ENCODE measurements around the gene RFC2. TPM values are rescaled to one million over a fixed set of nuclear protein-coding genes. Genes with fewer than 3 reads are reported as not detected.

RFC2 gene
- total and polyA plus RNA-seq, 10 of the 15 experiments (the other 5 are each of a cell fraction or from before 2014, with no cell fraction given): 25.8 to 145 (median 90.9) TPM

DNA sequence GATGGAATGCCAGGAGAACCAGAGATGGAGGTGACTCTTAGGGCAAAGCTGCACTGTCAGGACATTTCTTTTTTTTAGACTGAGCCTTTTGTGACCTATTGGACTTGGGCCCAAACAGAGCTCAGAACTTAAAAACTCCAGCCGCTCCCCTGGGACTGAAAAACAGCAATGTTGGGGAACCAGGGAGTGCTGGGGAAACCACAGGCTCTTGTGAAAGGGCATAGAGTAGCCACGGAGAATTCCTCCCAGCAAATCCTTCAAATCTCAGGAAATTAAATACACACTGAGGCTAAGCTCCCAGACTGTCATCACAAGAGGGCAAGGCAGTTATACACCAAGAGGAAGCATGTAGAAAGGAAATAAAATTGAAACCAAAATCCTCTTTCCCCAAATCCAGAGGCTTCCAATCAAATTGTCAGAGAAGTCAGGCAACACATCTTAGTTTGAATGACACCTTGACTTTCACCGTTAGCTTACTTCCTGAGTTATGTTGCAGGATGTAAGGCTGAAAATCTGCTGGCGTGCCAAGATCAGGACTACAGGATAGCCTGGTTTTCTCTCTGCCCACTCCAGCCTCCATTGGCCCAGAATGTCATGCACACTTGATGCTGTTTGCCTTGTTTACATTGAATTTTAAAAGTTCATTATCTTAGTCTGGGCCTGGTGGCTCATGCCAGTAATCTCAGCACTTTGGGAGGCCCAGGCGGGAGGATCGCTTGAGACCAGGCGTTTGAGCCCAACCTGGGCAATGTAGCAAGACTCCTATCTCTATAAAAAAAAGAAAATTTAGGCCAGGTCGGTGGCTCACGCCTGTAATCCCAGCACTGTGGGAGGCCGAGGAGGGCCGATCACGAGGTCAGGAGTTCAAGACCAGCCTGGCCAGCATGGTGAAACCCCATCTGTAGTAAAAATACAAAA is 2.6 kb upstream of the RFC2 start:
- Histone ChIP-seq H3K4me1 (ENCODE audit: control insufficient read depth, insufficient read depth, low read length) (peaks cover 33% of the 10 kb centered on the region), H3K4me3 (no peak overlapping the region), H3K9ac (ENCODE audit: control insufficient read depth, insufficient read depth, low read length) (no peak overlapping the region; the same call in 1 of the 2 replicates), H3K79me2 (ENCODE audit: control insufficient read depth, insufficient read depth, low read length) (peaks cover 24% of the 10 kb centered on the region), H2AFZ (ENCODE audit: control insufficient read depth, low read depth, low read length) (no peak overlapping the region; the same call in 1 of the 2 replicates), H3K9me3 (replicated peaks; ENCODE audit: control insufficient read depth, insufficient read depth, low read length) (no peaks in the 10 kb centered on the region), H3K27me3 (replicated peaks in 1 of 2; ENCODE audit: control insufficient read depth in 2 of 2, insufficient read depth in 2 of 2, low read length in 1 of 2) (no peaks in the 10 kb centered on the region), H4K20me1 (ENCODE audit: control insufficient read depth, insufficient read depth) (no peaks in the 10 kb centered on the region), H3K36me3 (ENCODE audit: control insufficient read depth in 2 of 2, insufficient read depth in 2 of 2, low read length in 1 of 2) (no peaks in the 10 kb centered on the region), H3K27ac (ENCODE audit: control insufficient read depth, insufficient read depth) (peak overlapping the region; percentile 54), H3K4me2 (ENCODE audit: control insufficient read depth, insufficient read depth) (peak overlapping the region; percentile 44)
- FAIRE-seq (peak; percentile 54), ATAC-seq (no peak), DNase-seq (ENCODE audit: low read depth, low spot score) (no peak)
- intact Hi-C loops (cut with micrococcal nuclease; ENCODE audit: unreplicated experiment) (no loop called here), in situ Hi-C loops (cut with MboI) (no loop called here)
- CTCF ChIA-PET: interaction anchor here (0.6 to 2.2 kb wide), 8 partner anchors 9 to 145 kb away, joined by 3 to 11 read pairs (median 6); no protein-coding TSS in a partner anchor
- 66% methylated on average over 12 of the region's 12 CpGs for WGBS (ENCODE audit: insufficient coverage, insufficient replicate concordance, low lambda C conversion rate, missing lambda C conversion rate)
- SMC1A ChIA-PET (ENCODE audit: uncharacterized antibody, unreplicated experiment): interaction anchor here (0.7 to 4.2 kb wide), 19 partner anchors 8 to 687 kb away, joined by 3 to 41 read pairs (median 4); no protein-coding TSS in a partner anchor
- RAD21 ChIA-PET (ENCODE audit: unreplicated experiment): interaction anchor here (0.7 to 3.1 kb wide), 12 partner anchors 12 to 144 kb away, joined by 3 to 20 read pairs (median 4); partner anchors contain the start of gene CLIP2
- POLR2A ChIA-PET: interaction anchor here (0.6 to 2.8 kb wide), 9 partner anchors 12 to 296 kb away, joined by 3 to 17 read pairs (median 4); no protein-coding TSS in a partner anchor
- BruUV-seq (replicated peaks): no TSS peak
- TF ChIP-seq HDAC6 (IDR thresholded peaks at IDR 0.05; ENCODE audit: unreplicated experiment): no peak
- TF ChIP-seq IKZF2 (IDR thresholded peaks at IDR 0.05): 0 out of 4 replicates have a peak, but pooled peaks of 1 of the 2 experiments have one; percentile 17
- TF ChIP-seq RAD51 (IDR thresholded peaks at IDR 0.05): no peak
- no peak for TF ChIP-seq CHD4 (IDR thresholded peaks at IDR 0.05)
- TF ChIP-seq SMAD5 (IDR thresholded peaks at IDR 0.05; ENCODE audit: low read depth): no peak
- TF ChIP-seq DPF2 (IDR thresholded peaks at IDR 0.05): no peak
- TF ChIP-seq ZNF217 (IDR thresholded peaks at IDR 0.05): no peak
- TF ChIP-seq RAD21 (IDR thresholded peaks at IDR 0.05; ENCODE audit: insufficient read depth, low read depth, low read length): no peak
- TF ChIP-seq FOXK2 (IDR thresholded peaks at IDR 0.05): no peak
- no peak for TF ChIP-seq CHD1 (IDR thresholded peaks at IDR 0.05; ENCODE audit: low read depth, low read length)
- TF ChIP-seq ESRRA (IDR thresholded peaks at IDR 0.05; ENCODE audit: low read length): no peak
- TF ChIP-seq, protein P1, sequence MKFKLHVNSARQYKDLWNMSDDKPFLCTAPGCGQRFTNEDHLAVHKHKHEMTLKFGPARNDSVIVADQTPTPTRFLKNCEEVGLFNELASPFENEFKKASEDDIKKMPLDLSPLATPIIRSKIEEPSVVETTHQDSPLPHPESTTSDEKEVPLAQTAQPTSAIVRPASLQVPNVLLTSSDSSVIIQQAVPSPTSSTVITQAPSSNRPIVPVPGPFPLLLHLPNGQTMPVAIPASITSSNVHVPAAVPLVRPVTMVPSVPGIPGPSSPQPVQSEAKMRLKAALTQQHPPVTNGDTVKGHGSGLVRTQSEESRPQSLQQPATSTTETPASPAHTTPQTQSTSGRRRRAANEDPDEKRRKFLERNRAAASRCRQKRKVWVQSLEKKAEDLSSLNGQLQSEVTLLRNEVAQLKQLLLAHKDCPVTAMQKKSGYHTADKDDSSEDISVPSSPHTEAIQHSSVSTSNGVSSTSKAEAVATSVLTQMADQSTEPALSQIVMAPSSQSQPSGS (IDR thresholded peaks at IDR 0.05; ENCODE audit: low read length): no peak
- TF ChIP-seq TARDBP (IDR thresholded peaks at IDR 0.05; ENCODE audit: borderline replicate concordance): no peak
- TF ChIP-seq, protein P2, sequence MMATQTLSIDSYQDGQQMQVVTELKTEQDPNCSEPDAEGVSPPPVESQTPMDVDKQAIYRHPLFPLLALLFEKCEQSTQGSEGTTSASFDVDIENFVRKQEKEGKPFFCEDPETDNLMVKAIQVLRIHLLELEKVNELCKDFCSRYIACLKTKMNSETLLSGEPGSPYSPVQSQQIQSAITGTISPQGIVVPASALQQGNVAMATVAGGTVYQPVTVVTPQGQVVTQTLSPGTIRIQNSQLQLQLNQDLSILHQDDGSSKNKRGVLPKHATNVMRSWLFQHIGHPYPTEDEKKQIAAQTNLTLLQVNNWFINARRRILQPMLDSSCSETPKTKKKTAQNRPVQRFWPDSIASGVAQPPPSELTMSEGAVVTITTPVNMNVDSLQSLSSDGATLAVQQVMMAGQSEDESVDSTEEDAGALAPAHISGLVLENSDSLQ (IDR thresholded peaks at IDR 0.05): peak; percentile 68
- no peak for TF ChIP-seq SREBF2 (IDR thresholded peaks at IDR 0.05; ENCODE audit: low read length)
- TF ChIP-seq LARP7 (IDR thresholded peaks at IDR 0.05): no peak
- TF ChIP-seq CEBPB (IDR thresholded peaks at IDR 0.05; ENCODE audit: borderline replicate concordance in 1 of 2, low read depth in 2 of 2, low read length in 2 of 2): no peak
- TF ChIP-seq ASH2L (IDR thresholded peaks at IDR 0.05; ENCODE audit: borderline replicate concordance, low read depth): no peak
- no peak for TF ChIP-seq PAX8 (IDR thresholded peaks at IDR 0.05)
- peak; percentile 53 for TF ChIP-seq MEF2B (IDR thresholded peaks at IDR 0.05; ENCODE audit: partially characterized antibody, poor library complexity, severe bottlenecking)
- no peak for TF ChIP-seq NFIC (IDR thresholded peaks at IDR 0.05; ENCODE audit: low read depth, low read length)
- no peak for TF ChIP-seq NR2C2 (IDR thresholded peaks at IDR 0.05; ENCODE audit: borderline replicate concordance, control insufficient read depth, insufficient read length, low read depth)
